HCT116 (cell line): ENCODE measurements around the gene HHIPL2.

Experiments used
- MAX ChIP-seq: IDR thresholded peaks from 2 replicates; pipeline ENCODE4 v1.6.1; 2012
- POLR2A ChIP-seq: IDR thresholded peaks from 2 replicates; pipeline ENCODE4 v1.7.0; 2011; ENCODE audit warnings: borderline replicate concordance; ENCODE audit not compliant: insufficient read depth, insufficient read length; ENCODE audit errors: extremely low read depth
- TF ChIP-seq, protein P1 (sequence below), 3 experiments: fragments of 200-600 bp in 1 of 3; sonication (generic) in 1 of 3; IDR thresholded peaks in 2 of 3; conservative IDR thresholded peaks in 1 of 3; 2 replicates each; pipeline ENCODE4 v1.5.1; 2012 to 2017; ENCODE audit warnings: low read depth in 2 of 3, low read length in 2 of 3, antibody characterized with exemption in 1 of 3, borderline replicate concordance in 1 of 3, control low read depth in 1 of 3, mild to moderate bottlenecking in 1 of 3, mixed read lengths in 1 of 3, mixed run types in 1 of 3, moderate library complexity in 1 of 3; ENCODE audit not compliant: insufficient read depth in 1 of 3

GRCh38 chr1:222521299-222522104 is 26.4 kb downstream of the HHIPL2 start:
- TF ChIP-seq, protein P1, sequence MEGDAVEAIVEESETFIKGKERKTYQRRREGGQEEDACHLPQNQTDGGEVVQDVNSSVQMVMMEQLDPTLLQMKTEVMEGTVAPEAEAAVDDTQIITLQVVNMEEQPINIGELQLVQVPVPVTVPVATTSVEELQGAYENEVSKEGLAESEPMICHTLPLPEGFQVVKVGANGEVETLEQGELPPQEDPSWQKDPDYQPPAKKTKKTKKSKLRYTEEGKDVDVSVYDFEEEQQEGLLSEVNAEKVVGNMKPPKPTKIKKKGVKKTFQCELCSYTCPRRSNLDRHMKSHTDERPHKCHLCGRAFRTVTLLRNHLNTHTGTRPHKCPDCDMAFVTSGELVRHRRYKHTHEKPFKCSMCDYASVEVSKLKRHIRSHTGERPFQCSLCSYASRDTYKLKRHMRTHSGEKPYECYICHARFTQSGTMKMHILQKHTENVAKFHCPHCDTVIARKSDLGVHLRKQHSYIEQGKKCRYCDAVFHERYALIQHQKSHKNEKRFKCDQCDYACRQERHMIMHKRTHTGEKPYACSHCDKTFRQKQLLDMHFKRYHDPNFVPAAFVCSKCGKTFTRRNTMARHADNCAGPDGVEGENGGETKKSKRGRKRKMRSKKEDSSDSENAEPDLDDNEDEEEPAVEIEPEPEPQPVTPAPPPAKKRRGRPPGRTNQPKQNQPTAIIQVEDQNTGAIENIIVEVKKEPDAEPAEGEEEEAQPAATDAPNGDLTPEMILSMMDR (IDR thresholded peaks at IDR 0.05 in 2 of 3, conservative IDR thresholded peaks at IDR 0.05 in 1 of 3; ENCODE audit: borderline replicate concordance in 1 of 3, insufficient read depth in 1 of 3, low read depth in 2 of 3, low read length in 2 of 3) = no peak
- TF ChIP-seq MAX (no peak), POLR2A (no peak)
